Measurements from ENCODE around the gene TSHZ1. TPM values are rescaled to one million over a fixed set of nuclear protein-coding genes. Genes with fewer than 3 reads are reported as not detected.

Gene TSHZ1
- total RNA-seq, 1 experiment from 2014 or later, result 12.4 TPM

DNA sequence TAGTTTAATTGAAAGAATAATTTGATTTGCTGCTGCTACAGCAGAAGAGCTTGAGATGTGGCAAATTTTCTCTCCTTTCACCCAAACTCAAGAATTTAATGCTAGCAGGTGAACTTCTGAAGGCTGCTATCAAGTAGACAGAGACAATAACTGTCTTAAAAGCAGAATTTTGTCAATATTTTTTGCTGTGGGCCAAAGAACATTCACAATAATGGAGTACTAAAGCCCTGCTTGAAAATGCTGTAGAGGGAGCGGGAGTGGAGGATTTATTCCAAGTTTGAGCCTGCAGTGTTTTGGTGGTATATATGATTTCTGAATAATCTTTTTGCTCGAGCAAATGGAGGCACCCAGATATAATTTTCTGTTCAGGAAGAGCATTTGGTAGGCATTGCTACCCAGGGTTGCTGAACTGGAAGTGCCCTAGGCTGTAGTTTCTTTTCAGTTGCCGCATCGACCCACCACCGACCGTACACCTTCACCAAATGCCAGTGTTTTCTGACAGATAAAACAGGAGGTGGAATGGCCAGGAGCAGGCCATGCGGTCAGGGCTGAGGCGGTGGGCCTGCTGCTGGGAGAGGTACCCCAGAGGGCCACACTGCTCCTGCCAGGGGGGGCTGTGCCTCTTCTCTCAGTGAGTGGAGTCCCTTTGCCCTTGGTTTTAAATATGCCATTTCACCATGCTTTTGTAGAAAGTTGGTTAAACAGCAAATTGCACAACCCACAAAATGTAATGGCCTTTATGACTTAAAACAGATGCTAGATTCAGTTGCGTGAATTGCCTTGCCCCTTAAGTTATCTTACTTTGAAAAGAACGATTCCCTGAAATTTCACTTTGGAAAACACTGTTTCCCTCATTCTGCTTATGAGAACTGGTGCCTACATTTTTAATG lies 36.4 kb downstream of the TSHZ1 start:
- Histone ChIP-seq H3K4me3 (peak overlapping the region; percentile 34), H3K36me3 (no peaks in the 10 kb centered on the region), H3K9me3 (replicated peaks) (no peaks in the 10 kb centered on the region), H3K4me1 (replicated peaks) (peaks cover 23% of the 10 kb centered on the region), H3K27ac (peak overlapping the region; percentile 83), H3K27me3 (replicated peaks) (no peaks in the 10 kb centered on the region)
- DNase-seq (ENCODE audit: low read depth in 1 of 2, low spot score in 2 of 2), result peak in 1 of 2 experiments; percentile 52

DNA sequence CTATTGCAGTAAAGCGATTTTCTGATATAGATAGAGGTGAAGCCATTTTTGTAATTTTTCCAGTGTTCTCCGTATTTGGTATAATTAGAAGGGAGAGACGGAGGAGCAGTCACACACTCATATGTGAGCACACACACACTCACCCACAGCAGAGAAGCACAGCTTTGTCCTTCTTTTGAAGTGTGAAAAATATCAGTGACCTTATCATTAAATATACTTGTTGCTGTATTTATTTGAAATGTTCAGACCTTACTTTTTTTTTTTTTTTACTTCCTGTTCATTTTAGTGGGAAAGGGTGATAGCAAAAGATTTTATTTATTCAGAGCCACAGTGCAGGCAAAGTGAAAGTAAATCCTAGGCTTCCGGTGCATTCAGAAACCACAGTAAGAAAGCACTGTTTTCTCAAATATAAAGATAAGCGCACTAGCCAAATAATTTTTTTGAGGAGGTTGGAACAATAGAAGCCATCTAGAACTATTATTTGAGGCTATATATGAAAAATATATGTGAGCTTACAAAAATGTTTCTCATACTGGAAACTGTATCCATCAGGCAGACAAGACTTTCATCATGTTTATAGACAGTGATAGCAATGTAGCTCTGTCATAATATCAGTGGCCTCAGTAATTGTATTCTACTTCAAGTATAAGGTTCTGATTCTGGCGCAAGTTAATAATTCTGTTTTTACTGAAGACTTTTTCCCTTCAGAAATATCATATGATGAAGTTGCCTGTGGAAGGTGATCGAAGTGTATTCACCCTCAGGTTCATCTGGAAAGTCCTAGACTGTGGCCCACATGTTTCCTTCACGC lies 37.2 kb downstream of the TSHZ1 start:
- peak in 1 of 2 experiments; percentile 84 for DNase-seq (ENCODE audit: low read depth in 1 of 2, low spot score in 2 of 2)
- no peaks in the 10 kb centered on the region for H3K36me3 ChIP-seq
- H3K4me1 ChIP-seq (replicated peaks), result peaks cover 23% of the 10 kb centered on the region
- peak overlapping the region; percentile 83 for H3K27ac ChIP-seq
- peak overlapping the region; percentile 34 for H3K4me3 ChIP-seq
- H3K27me3 ChIP-seq (replicated peaks), result no peaks in the 10 kb centered on the region
- H3K9me3 ChIP-seq (replicated peaks), result no peaks in the 10 kb centered on the region

DNA sequence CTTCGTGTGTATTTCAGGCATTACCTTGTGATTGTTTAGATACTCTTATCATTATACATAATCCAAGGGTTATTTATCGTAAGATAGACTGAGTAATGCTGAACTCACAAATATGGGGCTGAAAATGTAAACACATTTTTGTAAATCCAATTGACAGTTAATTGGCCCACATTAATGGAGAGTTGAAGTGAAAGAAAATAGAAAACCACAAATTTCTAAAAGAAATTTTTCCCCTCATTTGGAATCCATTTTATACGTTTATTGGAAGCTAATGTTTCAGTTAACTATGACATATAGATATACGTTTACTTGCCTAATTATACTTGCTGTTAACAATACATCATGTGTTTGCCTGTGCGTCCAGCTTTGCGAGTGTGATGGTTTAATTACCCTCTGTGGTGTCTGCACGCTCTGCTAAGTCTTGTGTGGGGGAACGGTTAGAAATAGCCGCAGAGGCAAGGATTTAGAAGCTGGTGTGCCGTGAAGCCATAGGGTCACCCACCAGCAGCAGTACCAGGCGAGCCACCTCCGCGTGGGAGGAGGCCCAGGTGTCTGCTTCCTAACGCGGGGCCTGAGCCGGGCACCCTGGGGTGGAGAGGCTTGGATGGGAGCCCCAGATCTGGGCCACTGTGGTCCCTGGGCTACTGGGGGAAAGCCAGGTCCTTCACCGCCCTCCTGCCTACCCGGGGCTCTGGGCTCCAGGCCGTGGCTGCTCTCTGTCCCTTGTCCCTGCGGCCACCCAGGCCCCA lies 38.0 kb downstream of the TSHZ1 start:
- Histone ChIP-seq H3K27ac (peak overlapping the region; percentile 83), H3K9me3 (replicated peaks) (no peaks in the 10 kb centered on the region), H3K4me3 (peak overlapping the region; percentile 34), H3K4me1 (replicated peaks) (peaks cover 29% of the 10 kb centered on the region), H3K27me3 (replicated peaks) (no peaks in the 10 kb centered on the region), H3K36me3 (no peaks in the 10 kb centered on the region)
- DNase-seq (ENCODE audit: low read depth in 1 of 2, low spot score in 2 of 2), result no peak

DNA sequence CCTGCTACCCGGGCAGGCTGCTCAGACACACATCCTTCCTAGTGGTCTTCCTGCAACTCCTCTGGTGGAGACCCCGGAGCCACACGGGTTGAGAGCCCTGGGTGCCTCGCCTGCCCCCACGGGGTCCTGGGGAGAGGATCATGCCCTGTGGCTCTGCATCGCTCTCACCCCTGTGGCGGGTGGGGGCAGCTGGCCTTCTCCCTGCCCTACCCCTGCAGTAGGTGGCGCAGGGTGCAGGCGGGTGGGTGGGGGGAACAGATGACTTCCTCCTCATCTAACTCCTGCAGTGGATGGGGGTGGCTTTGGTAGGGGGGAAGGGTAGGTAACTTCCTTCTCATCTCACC lies 38.5 kb downstream of the TSHZ1 start:
- Histone ChIP-seq H3K36me3 (no peaks in the 10 kb centered on the region), H3K4me3 (no peak overlapping the region), H3K9me3 (replicated peaks) (no peaks in the 10 kb centered on the region), H3K27ac (no peak overlapping the region), H3K27me3 (replicated peaks) (no peaks in the 10 kb centered on the region), H3K4me1 (replicated peaks) (peaks cover 30% of the 10 kb centered on the region)
- DNase-seq (ENCODE audit: low read depth in 1 of 2, low spot score in 2 of 2), result no peak

DNA sequence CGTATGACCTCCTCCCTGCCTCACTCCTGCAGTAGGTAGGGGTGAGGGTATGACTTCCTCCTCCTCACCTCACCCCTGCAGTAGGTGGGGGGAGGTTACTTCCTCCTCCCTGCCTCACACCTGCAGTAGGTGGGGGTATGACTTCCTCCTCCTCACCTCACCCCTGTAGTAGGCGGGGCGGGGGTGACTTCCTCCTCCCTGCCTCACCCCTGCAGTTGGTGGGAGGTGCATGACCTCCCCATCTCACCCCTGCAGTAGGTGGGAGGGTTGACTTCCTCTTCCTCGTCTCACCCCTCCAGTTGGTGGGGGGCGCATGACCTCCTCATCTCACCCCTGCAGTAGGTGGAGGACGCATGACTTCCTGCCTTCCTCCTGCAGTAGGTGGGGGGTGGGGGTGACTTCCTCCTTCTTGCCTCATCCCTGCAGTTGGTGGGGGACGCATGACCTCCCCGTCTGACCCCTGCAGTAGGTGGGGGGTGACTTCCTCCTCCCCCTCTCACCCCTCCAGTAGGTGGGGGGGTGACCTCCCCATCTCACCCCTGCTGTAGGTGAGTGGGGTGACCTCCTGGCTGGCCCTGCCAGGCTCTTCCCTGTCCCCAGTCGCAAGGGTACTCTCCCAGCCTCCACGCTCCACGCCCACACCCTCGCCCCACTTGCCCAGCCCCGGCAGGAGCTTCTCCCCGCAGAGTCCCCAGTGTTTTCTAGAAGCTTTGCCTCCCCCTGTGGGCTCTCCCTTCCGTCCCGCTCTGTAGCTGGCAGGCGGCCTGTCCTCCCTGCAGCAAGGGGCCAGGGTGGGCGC lies 39.3 kb downstream of the TSHZ1 start:
- Histone ChIP-seq H3K4me3 (no peak overlapping the region), H3K27me3 (replicated peaks) (no peaks in the 10 kb centered on the region), H3K4me1 (replicated peaks) (peaks cover 30% of the 10 kb centered on the region), H3K36me3 (no peaks in the 10 kb centered on the region), H3K9me3 (replicated peaks) (no peaks in the 10 kb centered on the region), H3K27ac (no peak overlapping the region)
- DNase-seq (ENCODE audit: low read depth in 1 of 2, low spot score in 2 of 2), result no peak

DNA sequence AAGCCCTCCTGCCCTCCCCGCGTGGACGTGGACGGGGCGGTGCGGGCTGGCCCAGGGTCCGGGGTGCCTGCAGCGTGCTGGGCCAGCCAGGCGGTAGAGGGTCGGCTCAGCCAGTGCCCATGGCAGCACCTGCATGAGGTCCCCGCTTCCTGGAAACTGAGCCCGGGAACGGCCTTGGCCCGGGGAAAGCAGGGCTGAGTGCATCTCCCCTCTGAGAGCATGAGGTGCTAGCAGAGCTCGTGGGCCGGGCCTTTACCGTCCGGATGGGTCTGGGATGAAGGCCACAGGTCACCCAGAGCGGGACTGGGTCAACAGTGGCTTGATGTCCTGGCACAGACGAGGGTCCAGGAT lies 39.8 kb downstream of the TSHZ1 start:
- Histone ChIP-seq H3K9me3 (replicated peaks) (no peaks in the 10 kb centered on the region), H3K36me3 (no peaks in the 10 kb centered on the region), H3K4me1 (replicated peaks) (peaks cover 30% of the 10 kb centered on the region), H3K27ac (no peak overlapping the region), H3K4me3 (no peak overlapping the region), H3K27me3 (replicated peaks) (no peaks in the 10 kb centered on the region)
- no peak for DNase-seq (ENCODE audit: low read depth in 1 of 2, low spot score in 2 of 2)

DNA sequence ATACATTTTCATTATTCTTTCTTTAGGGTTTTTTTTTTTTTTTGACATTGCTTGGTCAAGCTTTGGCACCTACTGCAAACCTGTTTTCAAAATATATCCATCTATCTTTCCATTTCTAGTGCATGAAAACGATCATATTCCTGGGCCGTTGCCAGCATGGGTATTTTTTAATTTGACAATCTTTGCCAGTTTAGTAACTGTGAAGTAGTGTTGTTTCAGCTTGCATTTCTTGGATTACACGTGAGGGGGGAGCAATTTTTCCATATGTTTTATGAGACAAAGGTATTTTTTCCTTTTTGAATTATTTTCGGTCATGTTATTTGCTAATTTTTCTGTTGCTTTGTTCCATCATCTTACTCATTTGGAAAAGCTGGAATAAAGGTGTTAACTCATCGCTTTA lies 40.9 kb downstream of the TSHZ1 start:
- no peaks in the 10 kb centered on the region for H3K9me3 ChIP-seq (replicated peaks)
- no peak overlapping the region for H3K27ac ChIP-seq
- no peaks in the 10 kb centered on the region for H3K27me3 ChIP-seq (replicated peaks)
- H3K4me3 ChIP-seq, result no peak overlapping the region
- H3K36me3 ChIP-seq, result no peaks in the 10 kb centered on the region
- DNase-seq (ENCODE audit: low read depth in 1 of 2, low spot score in 2 of 2), result no peak
- H3K4me1 ChIP-seq (replicated peaks), result peaks cover 25% of the 10 kb centered on the region

DNA sequence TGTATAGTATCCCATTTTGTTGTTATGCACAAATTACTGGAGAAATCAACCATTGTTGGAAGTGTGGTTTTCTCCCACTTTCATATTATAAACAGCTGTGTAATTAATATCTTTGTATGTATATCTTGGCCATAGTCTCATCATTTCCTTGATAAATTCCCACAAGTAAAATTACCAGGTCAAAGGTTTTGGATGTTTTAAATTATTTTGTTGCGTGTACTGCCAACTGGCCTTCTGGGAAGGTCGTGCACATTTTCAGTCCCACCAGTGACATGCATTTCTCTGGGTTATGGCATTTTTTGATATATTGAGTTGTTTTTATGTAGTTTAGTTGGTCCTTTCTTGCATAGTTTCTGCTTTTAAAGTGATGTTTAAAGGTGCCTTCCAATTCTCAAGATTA lies 41.5 kb downstream of the TSHZ1 start:
- no peaks in the 10 kb centered on the region for H3K27me3 ChIP-seq (replicated peaks)
- no peak for DNase-seq (ENCODE audit: low read depth in 1 of 2, low spot score in 2 of 2)

DNA sequence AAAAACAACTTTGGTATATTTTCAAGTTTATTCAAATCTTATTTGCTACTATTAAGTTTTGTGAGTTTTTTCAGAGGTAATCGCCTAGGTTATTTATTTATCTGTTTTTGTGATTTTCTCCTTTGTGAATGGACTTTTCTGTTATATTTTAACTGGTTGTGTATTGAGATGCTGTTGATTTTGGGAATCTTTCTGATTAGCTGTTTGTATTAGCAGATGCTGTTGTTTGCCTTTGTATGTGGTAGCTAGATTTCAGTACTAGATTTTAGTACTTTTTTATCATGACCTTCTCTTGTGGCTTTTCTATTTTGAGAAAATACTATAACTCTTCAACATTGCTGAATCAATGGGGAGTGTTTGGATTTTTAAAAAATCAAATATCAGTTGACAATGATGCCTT lies 42.4 kb downstream of the TSHZ1 start:
- no peak for DNase-seq (ENCODE audit: low read depth in 1 of 2, low spot score in 2 of 2)
- H3K27ac ChIP-seq, result no peak overlapping the region
- no peak overlapping the region for H3K4me3 ChIP-seq
- no peaks in the 10 kb centered on the region for H3K9me3 ChIP-seq (replicated peaks)
- no peaks in the 10 kb centered on the region for H3K36me3 ChIP-seq
- H3K27me3 ChIP-seq (replicated peaks), result no peaks in the 10 kb centered on the region
- peaks cover 14% of the 10 kb centered on the region for H3K4me1 ChIP-seq (replicated peaks)

More for the DNA sequence above, 41.5 kb downstream of the TSHZ1 start:
- peaks cover 18% of the 10 kb centered on the region for H3K4me1 ChIP-seq (replicated peaks)
- H3K4me3 ChIP-seq, result no peak overlapping the region
- no peak overlapping the region for H3K27ac ChIP-seq
- no peaks in the 10 kb centered on the region for H3K36me3 ChIP-seq
- no peaks in the 10 kb centered on the region for H3K9me3 ChIP-seq (replicated peaks)

DNA sequence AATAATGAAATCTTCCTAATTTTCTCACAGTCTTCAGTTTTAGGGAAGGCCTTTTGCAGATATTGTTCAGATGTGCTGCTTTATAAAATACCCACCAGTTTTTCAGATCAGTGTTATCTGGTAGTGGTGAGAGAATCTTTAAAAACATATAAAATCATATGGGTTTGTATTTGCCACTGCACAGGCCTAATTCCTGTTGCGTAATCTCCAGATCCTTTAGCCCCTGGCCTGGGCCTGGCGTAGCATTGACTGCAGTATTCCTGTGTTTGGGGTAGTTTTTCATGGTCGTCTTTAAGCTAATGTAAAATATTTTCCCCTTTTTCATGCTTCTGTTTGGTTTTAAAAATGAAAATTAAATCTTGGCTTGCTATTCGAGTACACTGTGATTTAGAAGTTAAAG lies 43.2 kb downstream of the TSHZ1 start:
- Histone ChIP-seq H3K4me3 (no peak overlapping the region), H3K4me1 (replicated peaks) (peaks cover 7% of the 10 kb centered on the region), H3K36me3 (no peaks in the 10 kb centered on the region), H3K9me3 (replicated peaks) (no peaks in the 10 kb centered on the region), H3K27me3 (replicated peaks) (no peaks in the 10 kb centered on the region), H3K27ac (no peak overlapping the region)
- no peak for DNase-seq (ENCODE audit: low read depth in 1 of 2, low spot score in 2 of 2)

DNA sequence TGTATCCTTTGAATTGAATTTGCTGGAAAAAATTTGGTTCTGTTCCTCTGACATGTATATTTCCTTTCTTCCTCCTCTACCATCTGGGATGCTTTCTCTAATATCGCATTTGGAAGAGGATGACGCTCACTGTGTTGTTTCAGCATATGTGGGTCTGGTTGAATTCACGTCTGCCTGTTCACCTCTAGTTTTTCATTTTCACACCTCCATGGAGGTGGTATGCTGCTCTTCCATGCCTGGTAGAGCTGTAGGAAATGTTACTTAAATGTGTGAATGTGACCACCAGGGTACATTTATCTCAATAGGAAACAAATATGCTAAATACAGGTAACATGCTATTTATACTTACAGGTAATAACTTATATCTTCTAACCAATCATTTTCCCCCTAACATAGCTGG lies 44.5 kb downstream of the TSHZ1 start:
- Histone ChIP-seq H3K4me1 (replicated peaks) (peaks cover 6% of the 10 kb centered on the region; the same call in 1 of the 2 replicates), H3K9me3 (replicated peaks) (no peaks in the 10 kb centered on the region), H3K4me3 (no peak overlapping the region), H3K27me3 (replicated peaks) (no peaks in the 10 kb centered on the region), H3K27ac (no peak overlapping the region), H3K36me3 (no peaks in the 10 kb centered on the region)
- no peak for DNase-seq (ENCODE audit: low read depth in 1 of 2, low spot score in 2 of 2)

DNA sequence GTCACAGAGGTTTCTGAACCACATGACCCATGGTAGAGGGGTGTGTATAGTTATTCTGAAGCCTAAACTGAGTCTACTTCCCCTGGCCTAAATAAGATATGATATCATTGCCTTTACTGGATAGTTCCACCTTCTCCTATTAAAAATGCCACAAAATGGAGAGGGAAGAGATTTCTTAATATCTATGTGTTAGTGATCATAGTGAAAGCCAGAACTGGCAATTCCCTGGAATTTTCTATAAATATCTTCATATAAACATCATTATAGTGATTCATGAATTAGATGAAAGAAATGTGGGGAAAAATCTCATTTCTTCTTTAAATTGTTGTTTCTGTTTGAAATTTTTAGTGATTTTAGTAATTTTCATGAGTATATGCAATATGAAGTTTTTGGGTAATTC lies 45.8 kb downstream of the TSHZ1 start:
- Histone ChIP-seq H3K4me3 (no peak overlapping the region), H3K9me3 (replicated peaks) (no peaks in the 10 kb centered on the region), H3K27ac (no peak overlapping the region), H3K27me3 (replicated peaks) (no peaks in the 10 kb centered on the region), H3K36me3 (no peaks in the 10 kb centered on the region), H3K4me1 (replicated peaks) (peaks cover 6% of the 10 kb centered on the region; the same call in 1 of the 2 replicates)
- DNase-seq (ENCODE audit: low read depth in 1 of 2, low spot score in 2 of 2), result no peak

DNA sequence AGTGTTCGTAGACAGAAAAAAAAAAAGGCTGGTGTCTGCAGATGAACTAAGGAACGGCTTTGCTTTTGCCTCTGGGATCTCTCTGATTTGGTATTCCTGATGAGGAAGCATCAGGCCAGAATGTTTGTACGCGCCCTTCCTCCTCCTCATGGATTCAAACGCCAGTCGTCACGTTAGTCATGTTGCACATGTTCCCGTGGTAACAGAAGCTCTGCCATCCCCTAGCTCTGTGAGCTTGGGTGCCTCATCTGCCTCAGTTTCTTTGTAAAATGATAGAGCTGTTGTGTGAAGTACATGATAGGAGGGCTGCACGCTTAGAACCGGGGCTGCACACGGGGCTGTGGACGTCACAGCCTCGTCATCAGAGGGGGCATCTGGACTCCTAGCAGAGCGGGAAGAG lies 47.0 kb downstream of the TSHZ1 start:
- Histone ChIP-seq H3K9me3 (replicated peaks) (no peaks in the 10 kb centered on the region), H3K27me3 (replicated peaks) (no peaks in the 10 kb centered on the region), H3K4me1 (replicated peaks) (peaks cover 6% of the 10 kb centered on the region; the same call in 1 of the 2 replicates), H3K4me3 (no peak overlapping the region), H3K36me3 (no peaks in the 10 kb centered on the region), H3K27ac (no peak overlapping the region)
- DNase-seq (ENCODE audit: low read depth in 1 of 2, low spot score in 2 of 2), result no peak
